ENCODE results near the gene PMP22.
"Not testable (repeated sequence)": the region's sequence is repeated elsewhere in the genome, so short reads cannot be mapped to it uniquely, and the experiment has no call there.

PMP22 gene

GRCh38 chr17:15250135-15250860 lies 14.8 kb downstream of the PMP22 start:
- DNase-seq: no peak

GRCh38 chr17:15249487-15249886 lies 15.6 kb downstream of the PMP22 start:
- DNase-seq: no peak

- no peak for DNase-seq
These were observed 17.1 kb downstream of the PMP22 start for GRCh38 chr17:15247891-15248529.

GRCh38 chr17:15245054-15245453 lies 20.1 kb downstream of the PMP22 start:
- DNase-seq: no peak

- DNase-seq: no peak
These were observed 24.5 kb downstream of the PMP22 start for GRCh38 chr17:15240644-15241043.

GRCh38 chr17:15239491-15239890 lies 25.6 kb downstream of the PMP22 start:
- DNase-seq: no peak

- DNase-seq: no peak
These were observed 26.3 kb downstream of the PMP22 start for GRCh38 chr17:15238676-15239422.

GRCh38 chr17:15238057-15238456 lies 27.1 kb downstream of the PMP22 start:
- DNase-seq: no peak

GRCh38 chr17:15237106-15237425 lies 28.1 kb downstream of the PMP22 start:
- DNase-seq: no peak

GRCh38 chr17:15236281-15237105 lies 28.6 kb downstream of the PMP22 start:
- DNase-seq: no peak

GRCh38 chr17:15233971-15234370 lies 31.2 kb downstream of the PMP22 start:
- DNase-seq: no peak

GRCh38 chr17:15233022-15233805 lies 31.9 kb downstream of the PMP22 start:
- no peak for DNase-seq

GRCh38 chr17:15232517-15232915 lies 32.6 kb downstream of the PMP22 start:
- no peak for DNase-seq

GRCh38 chr17:15231851-15232516 lies 33.1 kb downstream of the PMP22 start:
- DNase-seq: no peak

- DNase-seq: no peak
These were observed 34.3 kb downstream of the PMP22 start for GRCh38 chr17:15230866-15231265.

- not testable (repeated sequence) for DNase-seq
These were observed 43.3 kb downstream of the PMP22 start for GRCh38 chr17:15221827-15222226.

GRCh38 chr17:15220785-15221184 lies 44.3 kb downstream of the PMP22 start:
- DNase-seq: no peak

- DNase-seq: no peak
These were observed 48.6 kb downstream of the PMP22 start for GRCh38 chr17:15216481-15216880.

- peak; percentile 0 for DNase-seq
These were observed 51.6 kb downstream of the PMP22 start for GRCh38 chr17:15213381-15214087.

- DNase-seq: no peak
These were observed 54.9 kb downstream of the PMP22 start for GRCh38 chr17:15210247-15210646.

- not testable (repeated sequence) for DNase-seq
These were observed 62.1 kb downstream of the PMP22 start for GRCh38 chr17:15203062-15203461.
